GM12872 (cell line): ENCODE results near the gene CLEC20A.

ENCODE experiments used
- TF ChIP-seq, protein P1 (sequence below): IDR thresholded peaks from 3 replicates; pipeline ENCODE4 v1.5.1; 2011; ENCODE audit warnings: low read depth, mild to moderate bottlenecking, low read length, moderate library complexity; ENCODE audit not compliant: insufficient read depth

CLEC20A gene

DNA sequence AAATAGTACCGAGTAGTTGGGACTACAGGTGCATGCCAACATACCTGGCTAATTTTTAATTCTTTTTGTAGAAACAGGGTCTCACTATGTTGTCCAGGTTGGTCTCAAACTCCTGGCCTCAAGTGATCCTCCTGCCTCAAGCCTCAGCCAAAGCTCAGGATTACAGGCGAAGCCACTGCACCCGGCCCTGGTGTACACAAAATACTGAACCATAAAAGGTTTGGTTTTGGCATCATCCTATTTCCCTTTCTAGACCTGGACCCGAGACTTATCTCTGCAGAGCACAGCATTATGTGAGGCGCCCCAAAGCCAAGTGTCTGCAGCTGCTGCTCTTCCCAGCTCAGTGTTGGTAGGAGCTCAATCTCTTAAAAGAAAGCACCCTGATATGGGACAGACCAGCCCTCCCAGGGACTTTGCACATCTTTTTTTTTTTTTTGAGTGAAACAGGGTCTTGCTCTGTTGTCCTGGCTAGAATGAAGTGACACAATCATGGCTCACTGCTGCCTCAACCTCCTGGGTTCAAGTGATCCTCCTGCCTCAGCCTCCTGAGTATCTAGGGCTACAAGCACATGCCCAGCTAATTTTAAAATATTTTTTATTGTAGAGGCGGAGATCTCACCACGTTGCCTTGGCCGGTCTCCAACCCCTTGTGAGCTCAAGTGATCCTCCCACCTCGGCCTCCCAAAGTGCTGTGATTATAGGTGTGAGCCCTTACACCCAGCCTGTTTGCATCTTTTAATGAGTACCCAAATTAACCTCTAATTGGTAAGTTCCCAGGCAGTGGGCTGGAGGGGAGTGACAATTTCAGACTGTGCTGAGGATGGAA, 36.6 kb upstream of the CLEC20A start:
- TF ChIP-seq, protein P1, sequence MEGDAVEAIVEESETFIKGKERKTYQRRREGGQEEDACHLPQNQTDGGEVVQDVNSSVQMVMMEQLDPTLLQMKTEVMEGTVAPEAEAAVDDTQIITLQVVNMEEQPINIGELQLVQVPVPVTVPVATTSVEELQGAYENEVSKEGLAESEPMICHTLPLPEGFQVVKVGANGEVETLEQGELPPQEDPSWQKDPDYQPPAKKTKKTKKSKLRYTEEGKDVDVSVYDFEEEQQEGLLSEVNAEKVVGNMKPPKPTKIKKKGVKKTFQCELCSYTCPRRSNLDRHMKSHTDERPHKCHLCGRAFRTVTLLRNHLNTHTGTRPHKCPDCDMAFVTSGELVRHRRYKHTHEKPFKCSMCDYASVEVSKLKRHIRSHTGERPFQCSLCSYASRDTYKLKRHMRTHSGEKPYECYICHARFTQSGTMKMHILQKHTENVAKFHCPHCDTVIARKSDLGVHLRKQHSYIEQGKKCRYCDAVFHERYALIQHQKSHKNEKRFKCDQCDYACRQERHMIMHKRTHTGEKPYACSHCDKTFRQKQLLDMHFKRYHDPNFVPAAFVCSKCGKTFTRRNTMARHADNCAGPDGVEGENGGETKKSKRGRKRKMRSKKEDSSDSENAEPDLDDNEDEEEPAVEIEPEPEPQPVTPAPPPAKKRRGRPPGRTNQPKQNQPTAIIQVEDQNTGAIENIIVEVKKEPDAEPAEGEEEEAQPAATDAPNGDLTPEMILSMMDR, result no peak

GRCh38 chr1:178532392-178532791, 35.6 kb upstream of the CLEC20A start:
- TF ChIP-seq, protein P1, result peak; percentile 90

- TF ChIP-seq, protein P1, result no peak
These were observed 35.1 kb upstream of the CLEC20A start for GRCh38 chr1:178531887-178532286.

- TF ChIP-seq, protein P1, result no peak
These were observed 33.7 kb upstream of the CLEC20A start for GRCh38 chr1:178530502-178530901.

- TF ChIP-seq, protein P1, result no peak
These were observed 33.3 kb upstream of the CLEC20A start for GRCh38 chr1:178530037-178530402.

- TF ChIP-seq, protein P1, result no peak
These were observed 32.7 kb upstream of the CLEC20A start for GRCh38 chr1:178529364-178530036.

GRCh38 chr1:178528953-178529335, 32.2 kb upstream of the CLEC20A start:
- TF ChIP-seq, protein P1, result no peak
